Neutrophil (primary cell): ENCODE data around the gene NIPSNAP2.

Source experiments
- H3K27ac ChIP-seq: fragments of 200-600 bp; sonication (generic); 2 replicates; pipeline ENCODE4 v1.5.1; 2016; ENCODE audit warnings: mild to moderate bottlenecking, moderate library complexity
- H3K27me3 ChIP-seq: fragments of 200-600 bp; sonication (generic); 2 replicates; pipeline ENCODE4 v1.6.0; 2016; ENCODE audit warnings: mild to moderate bottlenecking
- H3K36me3 ChIP-seq: fragments of 200-600 bp; sonication (generic); 2 replicates; pipeline ENCODE4 v1.5.1; 2017
- H3K4me1 ChIP-seq, 2 experiments: fragments of 200-600 bp in 1 of 2; sonication (generic) in 1 of 2; 1 replicate in 1 of 2; 2 replicates in 1 of 2; pipeline versions ENCODE4 v1.5.1 to v1.6.1; 2013 to 2016; ENCODE audit warnings: low read depth in 1 of 2, low read length in 1 of 2, mild to moderate bottlenecking in 1 of 2, moderate library complexity in 1 of 2; ENCODE audit not compliant: control insufficient read depth in 1 of 2, insufficient read depth in 1 of 2
- H3K4me3 ChIP-seq, 2 experiments: fragments of 200-600 bp in 1 of 2; sonication (generic) in 1 of 2; 1 replicate in 1 of 2; 2 replicates in 1 of 2; pipeline ENCODE4 v1.5.1; 2013 to 2016; ENCODE audit warnings: low read depth in 1 of 2, low read length in 1 of 2, mild to moderate bottlenecking in 1 of 2, moderate library complexity in 1 of 2
- H3K9me3 ChIP-seq: fragments of 200-600 bp; sonication (generic); 2 replicates; pipeline ENCODE4 v1.5.1; 2016
- TF ChIP-seq, protein P1 (sequence below): fragments of 200-600 bp; sonication (generic); IDR thresholded peaks from 2 replicates; pipeline ENCODE4 v1.5.1; 2016; ENCODE audit warnings: antibody characterized with exemption

NIPSNAP2 gene

DNA sequence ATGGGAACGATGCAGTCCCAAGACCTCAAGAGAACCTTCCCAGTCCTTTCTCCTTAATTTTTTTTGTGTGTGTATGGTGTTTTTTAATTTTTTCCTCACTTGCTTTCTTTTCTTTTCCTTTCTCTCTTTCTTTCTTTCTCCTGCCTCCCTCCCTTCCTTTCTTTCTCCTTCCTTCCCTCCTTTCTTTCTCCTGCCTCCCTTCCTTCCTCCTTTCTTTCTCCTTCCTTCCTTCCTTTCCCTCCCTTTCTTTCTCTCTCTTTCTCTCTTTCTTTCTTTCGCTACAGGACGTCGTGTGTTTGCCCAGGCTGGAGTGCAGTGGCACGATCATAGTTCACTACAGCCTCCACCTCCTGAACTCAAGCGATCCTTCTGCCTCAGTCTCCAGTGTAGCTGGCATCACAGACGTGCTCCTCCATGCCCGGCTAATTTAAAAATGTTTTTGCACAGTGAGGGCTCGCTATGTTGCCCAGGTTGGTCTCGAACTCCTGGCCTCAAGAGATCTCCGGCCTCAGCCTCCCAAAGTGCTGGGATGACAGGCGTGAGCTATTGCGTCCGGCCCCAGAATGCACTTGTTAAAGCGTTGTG, 709 bp upstream of the NIPSNAP2 start:
- peaks cover 15 to 19% of the 10 kb centered on the region in 2 experiments for H3K4me1 ChIP-seq
- no peaks in the 10 kb centered on the region for H3K36me3 ChIP-seq
- peaks cover 5% of the 10 kb centered on the region for H3K27me3 ChIP-seq
- H3K4me3 ChIP-seq = peak overlapping the region; percentile 60 to 79
- peak overlapping the region; percentile 91 for H3K27ac ChIP-seq
- no peaks in the 10 kb centered on the region for H3K9me3 ChIP-seq
- TF ChIP-seq, protein P1, sequence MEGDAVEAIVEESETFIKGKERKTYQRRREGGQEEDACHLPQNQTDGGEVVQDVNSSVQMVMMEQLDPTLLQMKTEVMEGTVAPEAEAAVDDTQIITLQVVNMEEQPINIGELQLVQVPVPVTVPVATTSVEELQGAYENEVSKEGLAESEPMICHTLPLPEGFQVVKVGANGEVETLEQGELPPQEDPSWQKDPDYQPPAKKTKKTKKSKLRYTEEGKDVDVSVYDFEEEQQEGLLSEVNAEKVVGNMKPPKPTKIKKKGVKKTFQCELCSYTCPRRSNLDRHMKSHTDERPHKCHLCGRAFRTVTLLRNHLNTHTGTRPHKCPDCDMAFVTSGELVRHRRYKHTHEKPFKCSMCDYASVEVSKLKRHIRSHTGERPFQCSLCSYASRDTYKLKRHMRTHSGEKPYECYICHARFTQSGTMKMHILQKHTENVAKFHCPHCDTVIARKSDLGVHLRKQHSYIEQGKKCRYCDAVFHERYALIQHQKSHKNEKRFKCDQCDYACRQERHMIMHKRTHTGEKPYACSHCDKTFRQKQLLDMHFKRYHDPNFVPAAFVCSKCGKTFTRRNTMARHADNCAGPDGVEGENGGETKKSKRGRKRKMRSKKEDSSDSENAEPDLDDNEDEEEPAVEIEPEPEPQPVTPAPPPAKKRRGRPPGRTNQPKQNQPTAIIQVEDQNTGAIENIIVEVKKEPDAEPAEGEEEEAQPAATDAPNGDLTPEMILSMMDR = no peak

DNA sequence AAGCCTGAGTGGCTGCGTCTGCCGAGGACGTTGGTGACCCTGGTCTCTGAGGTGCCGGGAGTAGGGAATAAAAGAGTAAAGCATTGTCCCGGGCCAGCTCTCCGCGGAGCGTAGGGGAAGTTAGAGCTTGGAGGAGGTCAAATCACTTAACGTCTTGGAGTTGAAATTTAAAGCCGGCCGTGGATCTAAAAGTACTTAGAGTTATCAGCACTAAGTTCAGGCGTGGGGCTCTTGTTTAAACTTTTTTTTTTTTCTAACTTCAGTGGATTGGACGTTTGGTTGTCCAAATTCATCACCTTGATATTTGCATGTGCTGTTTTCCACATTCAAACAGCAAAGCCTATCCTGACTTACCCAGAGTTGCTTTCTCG, 700 bp downstream of the NIPSNAP2 start:
- Histone ChIP-seq H3K27me3 (peaks cover 5% of the 10 kb centered on the region), H3K9me3 (no peaks in the 10 kb centered on the region), H3K4me1 (peaks cover 15 to 19% of the 10 kb centered on the region in 2 experiments), H3K4me3 (peak overlapping the region; percentile 64 to 79), H3K27ac (peak overlapping the region; percentile 91), H3K36me3 (no peaks in the 10 kb centered on the region)
- TF ChIP-seq, protein P1 = no peak

DNA sequence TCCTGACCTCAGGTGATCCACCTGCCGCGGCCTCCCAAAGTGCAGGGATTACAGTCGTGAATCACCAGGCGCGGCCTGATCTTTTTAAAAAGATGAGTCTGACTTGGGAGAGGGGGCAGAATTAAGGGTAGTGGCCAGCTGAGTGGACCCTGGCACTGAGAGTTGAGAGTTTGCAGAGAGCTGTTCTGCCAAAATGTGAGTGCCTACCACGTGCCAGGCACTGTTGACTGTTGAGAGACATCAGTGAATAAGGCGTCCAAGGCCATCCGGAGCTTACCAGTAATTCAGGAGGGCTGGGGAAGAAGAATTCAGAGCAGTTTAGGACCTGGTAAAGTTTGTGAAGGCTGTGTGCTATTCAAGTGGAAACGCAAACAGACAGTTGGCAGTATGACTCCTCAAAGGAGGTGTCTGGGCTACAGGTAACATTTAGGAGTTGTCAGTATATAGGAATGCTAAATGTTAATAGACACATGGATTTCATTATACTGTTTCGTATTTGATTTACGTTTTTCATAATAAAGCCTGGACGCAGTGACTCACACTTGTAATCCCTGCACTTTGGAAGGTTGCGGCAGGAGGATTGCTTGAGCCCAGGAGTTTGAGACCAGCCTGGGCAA, 1.5 kb downstream of the NIPSNAP2 start:
- no peak overlapping the region for H3K27ac ChIP-seq
- H3K4me3 ChIP-seq = no peak overlapping the region

DNA sequence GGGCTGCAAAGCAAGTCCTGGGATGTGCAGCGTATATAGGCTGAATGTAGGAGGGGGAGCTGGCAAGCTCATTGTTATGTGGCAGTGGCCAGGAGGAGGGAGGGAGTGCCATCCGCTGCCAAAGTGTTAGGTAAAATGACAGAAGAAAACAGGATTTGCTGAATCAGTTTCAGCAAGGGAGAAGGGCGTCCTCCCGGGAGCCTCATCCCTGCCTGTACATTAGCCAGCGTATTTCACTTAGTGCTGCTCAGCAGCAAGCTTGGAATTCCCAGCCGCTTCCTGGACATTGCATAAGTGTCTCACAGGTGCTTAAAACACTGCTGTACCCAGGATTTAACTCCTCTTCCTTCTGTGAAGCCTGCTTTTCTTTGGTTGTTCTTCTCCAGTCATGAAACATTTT, 2.5 kb downstream of the NIPSNAP2 start:
- peaks cover 5% of the 10 kb centered on the region for H3K27me3 ChIP-seq
- no peak overlapping the region for H3K27ac ChIP-seq
- H3K4me1 ChIP-seq = peaks cover 15 to 19% of the 10 kb centered on the region in 2 experiments
- TF ChIP-seq, protein P1 = no peak
- no peaks in the 10 kb centered on the region for H3K9me3 ChIP-seq
- H3K4me3 ChIP-seq = no peak overlapping the region
- H3K36me3 ChIP-seq = no peaks in the 10 kb centered on the region

More for the DNA sequence above, 1.5 kb downstream of the NIPSNAP2 start:
- TF ChIP-seq, protein P1 = no peak
- peaks cover 15 to 19% of the 10 kb centered on the region in 2 experiments for H3K4me1 ChIP-seq
- H3K27me3 ChIP-seq = peaks cover 5% of the 10 kb centered on the region
- H3K36me3 ChIP-seq = no peaks in the 10 kb centered on the region
- no peaks in the 10 kb centered on the region for H3K9me3 ChIP-seq

DNA sequence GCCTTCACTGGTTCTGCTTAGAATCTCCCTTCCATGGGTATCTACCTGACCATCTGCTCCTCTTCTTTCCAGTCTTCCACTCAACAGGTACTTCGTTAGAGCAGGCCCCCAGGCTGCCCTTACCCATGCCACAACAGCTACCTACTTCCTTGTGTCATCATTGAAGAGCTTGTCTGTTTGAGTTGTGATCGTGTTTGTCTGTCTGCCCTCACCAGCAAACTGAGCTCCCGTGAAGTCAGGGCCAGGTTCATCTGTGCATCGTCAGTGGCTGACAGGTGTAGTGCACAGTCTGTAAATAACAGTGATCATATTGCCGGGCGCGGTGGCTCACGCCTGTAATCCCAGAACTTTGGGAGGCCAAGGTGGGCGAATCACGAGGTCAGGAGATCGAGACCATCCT, 5.0 kb downstream of the NIPSNAP2 start:
- Histone ChIP-seq H3K9me3 (no peaks in the 10 kb centered on the region), H3K36me3 (no peaks in the 10 kb centered on the region), H3K4me1 (peaks cover 9 to 13% of the 10 kb centered on the region in 2 experiments), H3K27me3 (no peaks in the 10 kb centered on the region), H3K4me3 (no peak overlapping the region), H3K27ac (no peak overlapping the region)
- TF ChIP-seq, protein P1 = no peak
